Keratinocyte (primary cell): ENCODE results near the gene UNC93A.
"Not testable (repeated sequence)": the region's sequence is repeated elsewhere in the genome, so short reads cannot be mapped to it uniquely, and the experiment has no call there.

Experiments used
- EZH2 ChIP-seq: IDR thresholded peaks from one replicate; pipeline ENCODE4 v1.6.1; 2012; ENCODE audit warnings: inconsistent platforms, mild to moderate bottlenecking, low read length, moderate library complexity
- TF ChIP-seq, protein P1 (sequence below), 3 experiments: IDR thresholded peaks in 1 of 3; conservative IDR thresholded peaks in 1 of 3; optimal IDR thresholded peaks in 1 of 3; 2 replicates in 2 of 3; 3 replicates in 1 of 3; pipeline versions ENCODE3 to v1.5.1; 2011; ENCODE audit warnings: low read length in 3 of 3, mild to moderate bottlenecking in 3 of 3, moderate library complexity in 2 of 3, control low read depth in 1 of 3, inconsistent platforms in 1 of 3; ENCODE audit not compliant: insufficient read depth in 2 of 3; ENCODE audit errors: extremely low read depth in 1 of 3

DNA sequence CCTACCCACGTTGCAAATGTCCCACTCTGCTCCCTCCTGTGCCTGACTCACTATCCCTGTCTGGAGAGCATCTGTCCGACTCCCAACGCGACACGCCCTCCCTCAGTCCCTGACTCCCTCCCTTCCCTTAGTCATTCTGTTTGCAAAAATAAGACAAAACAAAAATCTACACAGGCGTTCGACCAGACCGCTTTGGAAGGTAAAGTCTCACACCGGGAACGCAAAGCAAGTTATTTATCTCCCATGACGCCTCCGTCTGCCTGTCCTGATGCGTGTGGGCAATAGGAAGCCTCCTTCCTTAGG lies 29.6 kb downstream of the UNC93A start:
- TF ChIP-seq, protein P1, sequence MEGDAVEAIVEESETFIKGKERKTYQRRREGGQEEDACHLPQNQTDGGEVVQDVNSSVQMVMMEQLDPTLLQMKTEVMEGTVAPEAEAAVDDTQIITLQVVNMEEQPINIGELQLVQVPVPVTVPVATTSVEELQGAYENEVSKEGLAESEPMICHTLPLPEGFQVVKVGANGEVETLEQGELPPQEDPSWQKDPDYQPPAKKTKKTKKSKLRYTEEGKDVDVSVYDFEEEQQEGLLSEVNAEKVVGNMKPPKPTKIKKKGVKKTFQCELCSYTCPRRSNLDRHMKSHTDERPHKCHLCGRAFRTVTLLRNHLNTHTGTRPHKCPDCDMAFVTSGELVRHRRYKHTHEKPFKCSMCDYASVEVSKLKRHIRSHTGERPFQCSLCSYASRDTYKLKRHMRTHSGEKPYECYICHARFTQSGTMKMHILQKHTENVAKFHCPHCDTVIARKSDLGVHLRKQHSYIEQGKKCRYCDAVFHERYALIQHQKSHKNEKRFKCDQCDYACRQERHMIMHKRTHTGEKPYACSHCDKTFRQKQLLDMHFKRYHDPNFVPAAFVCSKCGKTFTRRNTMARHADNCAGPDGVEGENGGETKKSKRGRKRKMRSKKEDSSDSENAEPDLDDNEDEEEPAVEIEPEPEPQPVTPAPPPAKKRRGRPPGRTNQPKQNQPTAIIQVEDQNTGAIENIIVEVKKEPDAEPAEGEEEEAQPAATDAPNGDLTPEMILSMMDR (optimal IDR thresholded peaks at IDR 0.05 in 1 of 3, IDR thresholded peaks at IDR 0.05 in 1 of 3, conservative IDR thresholded peaks at IDR 0.05 in 1 of 3; ENCODE audit: extremely low read depth in 1 of 3, insufficient read depth in 2 of 3, low read length in 3 of 3), result not testable (repeated sequence)
- TF ChIP-seq EZH2, result not testable (repeated sequence)
